ENCODE results near the gene C3AR1.

The C3AR1 gene

DNA sequence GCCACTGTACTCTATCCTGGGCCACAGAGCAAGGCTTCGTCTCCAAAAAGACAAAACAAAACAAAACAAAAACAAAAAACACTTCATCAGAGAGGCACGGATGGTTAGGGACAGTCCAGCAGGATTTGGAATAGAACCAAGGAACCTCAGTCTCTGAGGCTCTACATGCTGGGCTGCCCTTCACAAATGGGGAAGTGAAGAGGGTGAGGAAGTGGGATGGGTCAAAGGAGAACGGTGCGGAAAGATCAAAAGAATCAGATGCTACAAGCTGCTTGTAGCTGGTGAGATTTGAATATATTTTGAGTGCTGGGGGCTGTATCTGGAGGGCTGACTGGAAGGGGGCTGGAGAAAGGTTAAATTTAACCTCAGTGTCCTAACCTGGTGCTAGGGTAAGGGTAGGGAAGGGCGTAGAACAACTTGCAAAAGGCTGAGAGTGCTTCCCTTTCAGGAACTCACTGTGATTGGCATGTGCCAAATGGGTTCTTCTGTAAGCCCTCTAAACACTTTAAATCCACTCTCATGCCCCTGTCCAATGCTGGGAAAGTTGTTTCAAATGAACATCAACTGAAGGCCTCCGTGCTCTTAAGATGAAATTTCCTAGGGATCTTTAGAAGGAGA lies 29.0 kb downstream of the C3AR1 start:
- TF ChIP-seq, protein P1, sequence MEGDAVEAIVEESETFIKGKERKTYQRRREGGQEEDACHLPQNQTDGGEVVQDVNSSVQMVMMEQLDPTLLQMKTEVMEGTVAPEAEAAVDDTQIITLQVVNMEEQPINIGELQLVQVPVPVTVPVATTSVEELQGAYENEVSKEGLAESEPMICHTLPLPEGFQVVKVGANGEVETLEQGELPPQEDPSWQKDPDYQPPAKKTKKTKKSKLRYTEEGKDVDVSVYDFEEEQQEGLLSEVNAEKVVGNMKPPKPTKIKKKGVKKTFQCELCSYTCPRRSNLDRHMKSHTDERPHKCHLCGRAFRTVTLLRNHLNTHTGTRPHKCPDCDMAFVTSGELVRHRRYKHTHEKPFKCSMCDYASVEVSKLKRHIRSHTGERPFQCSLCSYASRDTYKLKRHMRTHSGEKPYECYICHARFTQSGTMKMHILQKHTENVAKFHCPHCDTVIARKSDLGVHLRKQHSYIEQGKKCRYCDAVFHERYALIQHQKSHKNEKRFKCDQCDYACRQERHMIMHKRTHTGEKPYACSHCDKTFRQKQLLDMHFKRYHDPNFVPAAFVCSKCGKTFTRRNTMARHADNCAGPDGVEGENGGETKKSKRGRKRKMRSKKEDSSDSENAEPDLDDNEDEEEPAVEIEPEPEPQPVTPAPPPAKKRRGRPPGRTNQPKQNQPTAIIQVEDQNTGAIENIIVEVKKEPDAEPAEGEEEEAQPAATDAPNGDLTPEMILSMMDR (IDR thresholded peaks at IDR 0.05; ENCODE audit: control extremely low read depth, extremely low read depth, low read depth, missing control alignments): no peak
- CTCF ChIA-PET: interaction anchor here (1.7 to 8.9 kb wide), 2 partner anchors 7 to 10 kb away, joined by 4 to 77 read pairs; no protein-coding TSS in a partner anchor
- DNase-seq (ENCODE audit: extremely low spot score): peak; percentile 50
- POLR2A ChIA-PET: no interaction called here

DNA sequence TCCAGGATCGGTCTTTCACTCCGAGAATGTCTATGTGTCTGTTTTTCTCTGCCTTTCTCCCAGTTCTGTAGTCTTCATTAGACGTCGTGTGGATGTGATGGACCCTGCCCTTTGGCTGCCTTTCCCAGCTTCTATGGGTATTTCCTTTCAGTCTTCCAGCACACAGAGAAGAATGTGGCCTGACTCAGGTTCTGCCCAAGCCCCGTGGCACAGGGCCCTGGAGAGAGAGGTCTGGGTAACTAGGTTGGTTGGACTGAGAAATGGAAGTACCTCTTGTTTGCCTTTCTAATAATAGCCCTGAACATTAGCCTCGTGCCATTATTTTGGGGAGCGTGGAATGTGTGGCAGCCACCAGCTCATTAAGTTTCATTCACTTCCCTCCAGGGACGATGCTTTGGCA lies 29.8 kb downstream of the C3AR1 start:
- ChIA-PET CTCF (interaction anchor here (1.7 to 8.9 kb wide), 3 partner anchors 8 to 42 kb away, joined by 4 to 77 read pairs (median 5); no protein-coding TSS in a partner anchor), POLR2A (interaction anchor here (0.6 kb wide), 1 partner anchor 100 kb away, joined by 4 read pairs; the partner anchor contains the start of gene SLC2A3)
- no peak for DNase-seq (ENCODE audit: extremely low spot score)
- TF ChIP-seq, protein P1 (IDR thresholded peaks at IDR 0.05; ENCODE audit: control extremely low read depth, extremely low read depth, low read depth, missing control alignments): no peak

DNA sequence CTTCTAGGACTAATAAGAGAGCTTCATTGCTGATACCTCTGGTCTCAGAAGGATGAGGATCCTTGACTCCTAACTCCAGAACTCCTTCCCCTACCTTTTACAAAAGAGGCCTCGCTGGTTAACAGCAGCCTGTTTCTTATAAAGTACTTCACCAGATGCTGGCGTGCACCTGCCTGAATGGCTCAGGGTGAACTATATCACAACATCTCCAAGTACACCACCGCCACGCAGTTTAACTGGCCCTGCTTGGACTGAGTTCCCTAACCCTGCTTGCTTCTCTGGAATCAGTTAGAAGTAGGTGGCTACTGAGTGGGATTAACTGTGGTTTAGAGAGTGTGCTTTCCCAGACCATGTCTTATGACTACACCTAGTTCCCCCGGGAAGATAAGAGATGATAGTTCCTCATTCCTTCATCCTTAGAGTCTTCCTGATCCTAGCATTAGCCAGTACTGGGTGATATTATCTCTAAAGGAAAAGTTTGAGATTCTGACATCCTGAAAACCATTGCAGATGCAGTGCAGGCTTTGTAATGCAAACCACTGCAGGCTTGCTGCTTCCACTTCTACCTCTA lies 30.6 kb downstream of the C3AR1 start:
- no peak for DNase-seq (ENCODE audit: extremely low spot score)
- TF ChIP-seq, protein P1 (IDR thresholded peaks at IDR 0.05; ENCODE audit: control extremely low read depth, extremely low read depth, low read depth, missing control alignments): no peak
- ChIA-PET POLR2A (no interaction called here), CTCF (interaction anchor here (1.7 to 8.9 kb wide), 2 partner anchors 8 to 42 kb away, joined by 5 to 77 read pairs; no protein-coding TSS in a partner anchor)

DNA sequence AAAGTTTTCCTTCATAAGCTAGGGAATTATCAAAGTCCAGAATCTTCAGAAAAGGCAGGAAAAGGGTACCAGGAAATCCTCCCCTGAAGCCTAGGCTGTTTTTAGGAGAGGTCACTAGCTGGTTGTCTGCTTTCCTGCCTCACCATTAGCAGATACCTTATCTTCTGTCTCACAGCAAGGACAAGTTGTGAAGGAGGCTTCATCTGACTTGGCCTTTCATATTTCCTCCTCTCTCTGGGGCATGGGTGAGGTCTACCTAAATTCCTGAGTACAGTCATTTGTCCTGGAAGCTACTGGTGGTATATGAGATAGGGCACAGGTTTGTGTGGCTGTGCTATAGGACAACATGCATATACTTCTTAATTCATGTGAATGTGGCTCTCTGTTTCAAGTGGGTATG lies 31.4 kb downstream of the C3AR1 start:
- ChIA-PET POLR2A (no interaction called here), CTCF (interaction anchor here (1.1 to 8.9 kb wide), 4 partner anchors 9 to 74 kb away, joined by 3 to 77 read pairs (median 4); no protein-coding TSS in a partner anchor)
- DNase-seq (ENCODE audit: extremely low spot score): no peak
- TF ChIP-seq, protein P1 (IDR thresholded peaks at IDR 0.05; ENCODE audit: control extremely low read depth, extremely low read depth, low read depth, missing control alignments): no peak

DNA sequence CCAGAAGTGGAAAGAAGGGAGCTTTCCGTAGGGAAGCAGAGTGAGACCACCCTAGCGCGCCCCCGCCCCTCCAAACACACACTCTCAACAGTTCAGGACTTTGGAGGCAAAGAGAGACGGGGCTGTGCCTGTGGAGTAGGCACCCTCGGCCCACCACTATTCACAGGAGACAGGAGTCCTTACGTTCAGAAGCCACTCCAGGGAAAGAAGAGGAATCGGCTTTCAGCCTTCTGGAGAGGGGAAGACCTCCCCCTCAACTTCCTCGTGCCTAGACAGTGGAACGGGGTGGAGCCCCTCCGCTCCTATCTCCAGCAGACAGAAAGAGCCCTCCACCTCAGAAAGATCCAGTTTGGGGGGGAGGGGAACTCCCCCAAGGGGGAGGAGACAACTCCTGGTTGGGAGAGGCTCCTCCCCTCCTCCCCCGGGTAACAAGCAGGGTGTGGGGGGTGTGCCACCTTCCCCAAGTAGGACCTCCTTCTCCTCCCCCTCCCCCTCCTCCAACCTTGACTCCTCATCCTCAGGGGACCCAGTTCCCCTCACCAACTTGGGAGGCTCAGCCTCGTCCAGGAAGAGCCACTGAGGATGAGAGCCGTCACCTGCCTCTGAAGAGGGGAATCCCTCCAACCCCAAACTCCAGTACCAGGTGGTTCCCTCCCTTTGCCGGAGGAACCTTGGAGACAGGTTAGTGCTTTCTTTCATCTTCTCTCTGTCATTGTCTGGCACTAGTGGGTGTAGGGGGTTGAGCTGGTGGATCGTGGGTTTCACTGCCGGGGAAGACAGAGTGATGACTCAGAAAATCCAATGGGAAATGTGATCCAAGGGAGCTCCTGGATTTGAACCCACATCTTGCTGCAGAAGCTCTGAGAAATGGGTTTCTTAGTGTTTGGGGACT lies 32.8 kb downstream of the C3AR1 start:
- TF ChIP-seq, protein P1 (IDR thresholded peaks at IDR 0.05; ENCODE audit: control extremely low read depth, extremely low read depth, low read depth, missing control alignments): no peak
- POLR2A ChIA-PET: no interaction called here
- CTCF ChIA-PET: interaction anchor here (0.9 to 8.9 kb wide), 5 partner anchors 11 to 198 kb away, joined by 3 to 77 read pairs (median 3); no protein-coding TSS in a partner anchor
- DNase-seq (ENCODE audit: extremely low spot score): peak; percentile 65
